Mucosa of rectum (tissue), 2 donors: ENCODE measurements around the gene C5AR1.
"Not testable (repeated sequence)": the region's sequence is repeated elsewhere in the genome, so short reads cannot be mapped to it uniquely, and the experiment has no call there.

ENCODE experiments used
- H3K27ac ChIP-seq, 2 donors: one replicate each; pipeline ENCODE4 v1.7.0; 2013; ENCODE audit warnings: inconsistent platforms in 2 of 2, low read depth in 2 of 2, low read length in 2 of 2
- H3K27me3 ChIP-seq, 2 donors: one replicate each; pipeline ENCODE4 v1.7.0; 2013; ENCODE audit warnings: low read length in 2 of 2; ENCODE audit not compliant: control insufficient read depth in 2 of 2, insufficient read depth in 2 of 2
- H3K36me3 ChIP-seq, 2 donors: one replicate each; pipeline ENCODE4 v1.7.0; 2013; ENCODE audit warnings: low read length in 2 of 2; ENCODE audit not compliant: control insufficient read depth in 2 of 2, insufficient read depth in 2 of 2
- H3K4me1 ChIP-seq, 2 donors: one replicate each; pipeline ENCODE4 v1.7.0; 2013; ENCODE audit warnings: low read length in 2 of 2, mild to moderate bottlenecking in 1 of 2; ENCODE audit not compliant: control insufficient read depth in 2 of 2, insufficient read depth in 2 of 2
- H3K4me3 ChIP-seq, 2 donors: one replicate each; pipeline ENCODE4 v1.7.0; 2013; ENCODE audit warnings: low read length in 2 of 2
- H3K9ac ChIP-seq, 2 donors: one replicate each; pipeline ENCODE4 v1.7.0; 2013; ENCODE audit warnings: low read length in 2 of 2, low read depth in 1 of 2, mild to moderate bottlenecking in 1 of 2
- H3K9me3 ChIP-seq, 2 donors: one replicate each; pipeline ENCODE4 v1.7.0; 2013; ENCODE audit warnings: low read length in 2 of 2; ENCODE audit not compliant: control insufficient read depth in 2 of 2
- donor health status: healthy.
- donor health status: Normal muscosa, but diverticular disease.

The C5AR1 gene

DNA sequence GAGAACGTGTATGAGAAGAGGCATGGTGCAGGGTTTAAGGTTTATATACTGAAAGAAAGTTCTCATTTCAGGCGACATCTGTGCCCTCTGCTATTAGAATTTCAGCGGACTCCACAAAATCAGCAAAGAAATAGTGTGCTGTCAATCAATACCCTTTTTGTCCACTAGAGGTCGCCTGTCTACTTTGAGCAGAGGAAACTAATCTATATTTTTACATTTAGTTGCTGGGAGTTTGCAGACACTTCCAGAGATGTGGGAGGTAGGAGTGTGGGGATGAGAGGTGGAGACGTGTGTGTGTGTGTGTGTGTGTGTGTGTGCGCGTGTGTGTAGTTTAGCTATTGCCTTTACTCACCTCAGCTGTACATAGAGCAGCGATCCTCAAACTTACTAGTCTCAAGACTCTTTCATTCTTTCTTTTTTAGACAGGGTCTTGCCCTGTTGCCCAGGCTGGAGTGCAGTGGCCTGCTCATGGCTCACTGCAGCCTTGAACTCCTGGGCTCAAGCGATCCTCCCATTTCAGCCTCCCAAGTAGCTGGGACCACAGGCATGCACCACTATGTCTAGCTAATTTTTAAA is 25.2 kb upstream of the C5AR1 start:
- no peak overlapping the region for H3K9ac ChIP-seq
- H3K27me3 ChIP-seq: no peaks in the 10 kb centered on the region
- H3K27ac ChIP-seq: no peak overlapping the region
- H3K36me3 ChIP-seq: no peaks in the 10 kb centered on the region
- no peak overlapping the region for H3K4me3 ChIP-seq
- peaks cover 0 to 5% of the 10 kb centered on the region in 2 donors for H3K4me1 ChIP-seq
- H3K9me3 ChIP-seq: no peaks in the 10 kb centered on the region

DNA sequence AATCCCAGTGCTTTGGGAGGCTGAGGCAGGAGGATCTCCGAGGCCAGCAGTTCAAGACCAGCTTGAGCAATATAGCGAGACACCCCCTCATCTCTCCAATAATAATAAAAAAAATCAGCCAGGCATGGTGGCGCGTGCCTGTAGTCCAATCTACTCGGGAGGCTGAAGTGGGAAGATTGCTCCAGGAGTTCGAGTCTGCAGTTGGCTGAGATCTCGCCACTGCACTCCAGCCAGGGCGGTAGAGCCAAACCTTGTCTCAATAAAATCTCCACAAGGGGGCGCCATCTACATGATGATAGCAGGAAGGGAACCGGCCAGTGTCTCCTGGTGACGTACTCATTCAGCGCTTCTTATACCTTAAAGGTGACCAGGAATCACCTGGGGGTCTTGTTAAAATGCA is 13.6 kb upstream of the C5AR1 start:
- Histone ChIP-seq H3K9me3 (no peaks in the 10 kb centered on the region), H3K4me1 (no peaks in the 10 kb centered on the region), H3K27me3 (no peaks in the 10 kb centered on the region), H3K9ac (no peak overlapping the region), H3K36me3 (no peaks in the 10 kb centered on the region), H3K27ac (no peak overlapping the region), H3K4me3 (no peak overlapping the region)

DNA sequence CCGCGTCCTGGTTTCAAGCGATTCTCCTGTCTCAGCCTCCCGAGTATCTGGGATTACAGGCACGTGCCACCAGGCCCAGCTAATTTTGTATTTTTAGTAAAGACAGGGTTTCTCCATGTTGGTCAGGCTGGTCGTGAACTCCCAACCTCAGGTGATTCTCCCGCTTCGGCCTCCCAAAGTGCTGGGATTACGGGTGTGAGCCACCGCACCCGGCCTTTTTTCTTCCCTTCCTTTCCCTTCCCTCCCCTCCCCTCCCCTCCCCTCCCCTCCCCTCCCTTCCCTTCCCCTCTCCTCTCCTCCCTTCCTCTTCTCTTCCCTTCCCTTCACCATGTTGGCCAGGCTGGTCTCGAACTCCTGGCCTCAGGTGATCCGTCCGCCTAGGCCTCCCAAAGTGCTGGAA is 8.8 kb upstream of the C5AR1 start:
- H3K27ac ChIP-seq, H3K4me3 ChIP-seq, H3K9me3 ChIP-seq, H3K36me3 ChIP-seq, H3K9ac ChIP-seq, H3K27me3 ChIP-seq, H3K4me1 ChIP-seq: not testable (repeated sequence)

DNA sequence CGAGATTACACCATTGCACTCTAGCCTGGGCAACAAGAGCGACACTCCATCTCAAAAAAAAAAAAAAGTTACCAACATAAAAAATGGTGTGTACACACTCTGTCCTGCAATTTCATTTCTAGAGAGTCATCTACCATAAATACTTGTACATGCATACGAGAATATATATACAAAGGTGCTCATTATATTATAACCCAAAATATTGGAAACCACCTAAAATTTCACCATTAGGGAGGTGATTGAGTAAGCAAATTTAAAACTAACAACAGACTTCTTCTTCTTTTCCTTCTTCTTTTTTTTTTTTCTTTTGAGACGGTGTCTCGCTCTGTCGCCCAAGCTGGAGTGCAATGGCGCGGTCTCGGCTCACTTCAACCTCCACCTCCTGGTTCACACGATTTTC is 7.4 kb upstream of the C5AR1 start:
- Histone ChIP-seq H3K4me1 (no peaks in the 10 kb centered on the region), H3K4me3 (no peak overlapping the region), H3K27ac (no peak overlapping the region), H3K27me3 (no peaks in the 10 kb centered on the region), H3K36me3 (no peaks in the 10 kb centered on the region), H3K9me3 (no peaks in the 10 kb centered on the region), H3K9ac (no peak overlapping the region)

DNA sequence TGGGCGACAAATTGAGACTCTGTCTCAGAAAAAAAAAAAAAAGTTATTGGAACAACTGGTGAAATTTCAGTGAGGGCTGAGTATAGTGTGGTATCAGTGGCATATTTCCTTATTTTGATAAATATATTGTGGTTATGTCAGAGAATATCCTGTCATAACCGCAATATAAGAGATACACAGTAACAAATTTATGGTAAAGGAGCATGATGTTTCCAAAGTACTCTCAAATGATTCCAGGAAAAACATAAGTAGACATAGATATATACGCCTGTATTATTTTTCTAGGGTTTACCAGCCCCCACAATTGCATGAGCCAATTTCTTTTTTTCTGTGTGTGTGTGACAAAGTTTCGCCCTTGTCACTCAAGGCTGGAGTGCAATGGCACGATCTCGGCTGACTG is 5.7 kb upstream of the C5AR1 start:
- H3K9me3 ChIP-seq: no peaks in the 10 kb centered on the region
- no peak overlapping the region for H3K4me3 ChIP-seq
- no peaks in the 10 kb centered on the region for H3K4me1 ChIP-seq
- H3K27ac ChIP-seq: no peak overlapping the region
- H3K36me3 ChIP-seq: no peaks in the 10 kb centered on the region
- no peaks in the 10 kb centered on the region for H3K27me3 ChIP-seq
- no peak overlapping the region for H3K9ac ChIP-seq

DNA sequence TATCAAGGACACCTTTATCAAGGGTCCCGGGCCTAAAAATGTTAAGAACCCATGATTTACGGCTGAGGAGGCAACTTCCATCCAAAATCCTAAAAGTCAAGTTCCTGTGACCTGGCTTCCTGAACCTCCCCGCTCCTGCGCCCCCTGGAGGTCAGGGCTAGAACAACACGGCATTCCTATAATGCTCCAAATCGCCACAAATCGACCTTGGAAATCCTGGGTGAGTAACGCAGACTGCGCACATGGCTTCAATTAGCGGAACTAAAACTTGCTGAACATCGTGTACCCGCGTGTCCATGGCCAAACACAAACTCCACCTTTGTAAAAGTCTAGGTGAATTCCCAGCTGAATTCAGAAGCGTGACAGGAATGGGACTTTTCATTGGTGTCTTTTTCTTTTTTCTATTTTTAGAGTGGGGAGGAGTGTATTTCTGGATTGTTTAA is 4.3 kb upstream of the C5AR1 start:
- no peaks in the 10 kb centered on the region for H3K4me1 ChIP-seq
- H3K9me3 ChIP-seq: no peaks in the 10 kb centered on the region
- H3K36me3 ChIP-seq: no peaks in the 10 kb centered on the region
- no peak overlapping the region for H3K4me3 ChIP-seq
- no peaks in the 10 kb centered on the region for H3K27me3 ChIP-seq
- no peak overlapping the region for H3K27ac ChIP-seq
- H3K9ac ChIP-seq: no peak overlapping the region

DNA sequence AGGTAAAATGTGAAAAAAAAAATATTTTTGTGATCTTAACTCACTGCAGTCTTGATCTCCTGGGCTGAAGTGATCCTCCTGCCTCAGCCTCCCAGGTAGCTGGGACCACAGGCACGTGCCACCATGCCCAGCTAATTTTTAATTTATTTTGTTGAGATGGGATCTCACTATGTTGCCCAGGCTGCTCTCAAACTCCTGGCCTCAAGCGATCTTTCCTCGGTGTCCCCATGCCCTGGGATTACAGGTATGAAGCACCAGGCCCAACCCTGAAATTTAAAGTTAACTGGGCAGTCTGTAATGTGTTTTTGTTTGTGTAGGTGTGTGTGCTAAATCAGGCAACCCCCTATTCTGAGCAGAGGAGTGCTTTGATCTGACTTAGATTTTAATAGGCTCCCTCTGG is 3.4 kb upstream of the C5AR1 start:
- Histone ChIP-seq H3K9ac (no peak overlapping the region), H3K4me1 (no peaks in the 10 kb centered on the region), H3K27me3 (peaks cover 0 to 2% of the 10 kb centered on the region in 2 donors), H3K9me3 (no peaks in the 10 kb centered on the region), H3K4me3 (no peak overlapping the region), H3K27ac (no peak overlapping the region), H3K36me3 (no peaks in the 10 kb centered on the region)

DNA sequence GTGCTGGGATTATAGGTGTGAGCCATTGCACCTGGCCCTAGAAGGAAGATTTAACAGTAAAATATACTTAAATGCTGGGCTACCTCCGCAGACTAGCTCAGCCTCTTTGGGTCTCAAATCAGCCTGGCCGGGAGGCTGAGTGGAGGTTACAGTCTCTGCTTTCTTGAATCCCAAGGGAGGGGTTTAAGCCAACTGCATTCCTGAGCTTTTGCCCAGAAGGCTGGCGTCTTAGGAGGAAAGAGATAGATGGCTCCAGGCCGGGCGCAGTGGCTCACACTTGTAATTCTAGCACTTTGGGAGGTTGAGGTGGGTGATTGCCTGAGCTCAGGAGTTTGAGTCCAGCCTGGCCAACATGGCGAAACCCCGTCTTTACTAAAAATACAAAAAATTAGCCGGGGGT is 623 bp upstream of the C5AR1 start:
- H3K9ac ChIP-seq: no peak overlapping the region
- H3K27me3 ChIP-seq: peaks cover 0 to 2% of the 10 kb centered on the region in 2 donors
- no peaks in the 10 kb centered on the region for H3K36me3 ChIP-seq
- H3K9me3 ChIP-seq: no peaks in the 10 kb centered on the region
- no peak overlapping the region for H3K27ac ChIP-seq
- no peak overlapping the region for H3K4me3 ChIP-seq
- no peaks in the 10 kb centered on the region for H3K4me1 ChIP-seq

DNA sequence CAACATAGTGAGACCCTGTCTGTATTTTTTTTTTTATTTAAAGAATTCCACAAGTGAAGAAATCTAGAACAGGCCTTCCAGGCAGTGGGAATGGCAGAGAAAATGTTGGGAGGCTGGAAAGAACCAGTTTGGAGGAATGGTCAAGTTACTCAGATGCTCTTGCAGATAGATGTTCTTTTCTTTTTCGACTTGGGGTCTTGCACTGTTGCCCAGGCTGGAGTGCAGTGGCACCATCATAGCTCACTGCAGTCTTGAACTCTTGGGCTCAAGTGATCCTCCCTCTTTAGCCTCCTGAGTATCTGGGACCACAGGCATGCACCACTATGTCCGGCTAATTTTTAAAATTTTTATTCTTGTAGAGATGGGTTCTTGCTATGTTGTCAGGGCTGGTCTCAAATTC is 662 bp downstream of the C5AR1 start:
- Histone ChIP-seq H3K27ac (no peak overlapping the region), H3K4me3 (no peak overlapping the region), H3K27me3 (peaks cover 0 to 2% of the 10 kb centered on the region in 2 donors), H3K9me3 (no peaks in the 10 kb centered on the region), H3K4me1 (no peaks in the 10 kb centered on the region), H3K9ac (no peak overlapping the region), H3K36me3 (no peaks in the 10 kb centered on the region)

DNA sequence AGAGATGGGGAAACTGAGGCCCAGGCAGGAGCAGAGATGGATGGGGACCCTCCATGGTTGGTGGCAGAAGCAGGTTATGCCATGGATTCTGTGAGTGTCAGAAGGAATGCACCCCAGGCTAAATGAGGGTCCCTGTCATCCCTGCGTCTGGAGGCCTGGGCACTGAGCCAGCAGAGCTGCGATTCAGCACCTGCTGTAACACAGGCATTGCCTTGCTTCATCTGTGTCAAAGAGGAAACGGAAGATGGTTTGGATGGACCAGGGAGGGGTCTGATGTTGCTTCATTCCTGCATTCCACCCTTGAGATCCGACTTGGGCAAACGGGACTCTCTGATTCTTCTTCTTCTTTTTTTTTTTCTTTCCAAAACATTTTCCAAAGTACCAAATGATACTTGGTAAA is 1.2 kb downstream of the C5AR1 start:
- Histone ChIP-seq H3K9me3 (no peaks in the 10 kb centered on the region), H3K27me3 (peaks cover 0 to 2% of the 10 kb centered on the region in 2 donors), H3K4me1 (no peaks in the 10 kb centered on the region), H3K4me3 (no peak overlapping the region), H3K36me3 (no peaks in the 10 kb centered on the region), H3K9ac (no peak overlapping the region), H3K27ac (no peak overlapping the region)
